Loucy (cell line): ENCODE results near the gene ACSF3.

Source experiments
- H2AFZ ChIP-seq: fragments of 200-600 bp; sonication (generic); 2 replicates; pipeline ENCODE4 v1.6.0; 2016; ENCODE audit warnings: antibody characterized with exemption, mild to moderate bottlenecking, low read length, moderate library complexity
- H3F3A ChIP-seq: fragments of 200-600 bp; 2 replicates; pipeline ENCODE4 v1.6.0; 2016; ENCODE audit warnings: antibody characterized with exemption, low read depth, mild to moderate bottlenecking
- H3K27me3 ChIP-seq: fragments of 200-600 bp; sonication (generic); 2 replicates; pipeline ENCODE4 v1.6.1; 2014; ENCODE audit warnings: low read length, mild to moderate bottlenecking; ENCODE audit not compliant: insufficient read depth, poor library complexity, severe bottlenecking
- H3K36me3 ChIP-seq: fragments of 200-600 bp; sonication (generic); 2 replicates; pipeline ENCODE4 v1.6.1; 2016; ENCODE audit warnings: low read length; ENCODE audit not compliant: insufficient read depth
- H3K4me1 ChIP-seq: fragments of 200-600 bp; sonication (generic); 2 replicates; pipeline ENCODE4 v1.5.1; 2014; ENCODE audit warnings: low read length, mild to moderate bottlenecking; ENCODE audit not compliant: insufficient read depth, poor library complexity, severe bottlenecking
- H3K4me2 ChIP-seq: fragments of 200-600 bp; sonication (generic); 2 replicates; pipeline ENCODE4 v1.6.0; 2014; ENCODE audit warnings: antibody characterized with exemption, low read length, low read depth, mild to moderate bottlenecking; ENCODE audit not compliant: poor library complexity, severe bottlenecking
- H3K4me3 ChIP-seq: fragments of 200-600 bp; sonication (generic); 2 replicates; pipeline ENCODE4 v1.5.1; 2014; ENCODE audit warnings: low read length, mild to moderate bottlenecking, mixed read lengths; ENCODE audit not compliant: poor library complexity, severe bottlenecking
- H3K79me2 ChIP-seq: fragments of 200-600 bp; sonication (generic); 2 replicates; pipeline ENCODE4 v1.6.1; 2014; ENCODE audit warnings: low read length; ENCODE audit not compliant: insufficient read depth
- H3K9ac ChIP-seq: fragments of 200-600 bp; sonication (generic); 2 replicates; pipeline ENCODE4 v1.6.0; 2014; ENCODE audit warnings: mild to moderate bottlenecking, low read depth, low read length, moderate library complexity; ENCODE audit not compliant: poor library complexity, severe bottlenecking
- H3K9me2 ChIP-seq: fragments of 200-600 bp; sonication (generic); replicated peaks from 2 replicates; pipeline ENCODE4 v1.6.1; 2016; ENCODE audit warnings: low read depth, low read length, mixed read lengths
- H3K9me3 ChIP-seq: fragments of 200-600 bp; sonication (generic); 2 replicates; pipeline ENCODE4 v1.6.1; 2014; ENCODE audit warnings: mild to moderate bottlenecking, antibody characterized with exemption, low read length, low read depth; ENCODE audit not compliant: insufficient read depth
- H4K20me1 ChIP-seq: fragments of 200-600 bp; sonication (generic); 2 replicates; pipeline ENCODE4 v1.6.0; 2014; ENCODE audit warnings: antibody characterized with exemption, low read length, mild to moderate bottlenecking; ENCODE audit not compliant: insufficient read depth, poor library complexity, severe bottlenecking
- EZH2phosphoT487 ChIP-seq: fragments of 200-600 bp; IDR thresholded peaks from 2 replicates; pipeline ENCODE4 v1.6.1; 2018; ENCODE audit warnings: antibody characterized with exemption, mild to moderate bottlenecking, moderate library complexity, borderline replicate concordance
- TF ChIP-seq, protein P1 (sequence below): fragments of 200-600 bp; sonication (generic); conservative IDR thresholded peaks from 2 replicates; pipeline ENCODE4 v1.5.1; 2014; ENCODE audit warnings: mild to moderate bottlenecking, antibody characterized with exemption, low read length

The ACSF3 gene

DNA sequence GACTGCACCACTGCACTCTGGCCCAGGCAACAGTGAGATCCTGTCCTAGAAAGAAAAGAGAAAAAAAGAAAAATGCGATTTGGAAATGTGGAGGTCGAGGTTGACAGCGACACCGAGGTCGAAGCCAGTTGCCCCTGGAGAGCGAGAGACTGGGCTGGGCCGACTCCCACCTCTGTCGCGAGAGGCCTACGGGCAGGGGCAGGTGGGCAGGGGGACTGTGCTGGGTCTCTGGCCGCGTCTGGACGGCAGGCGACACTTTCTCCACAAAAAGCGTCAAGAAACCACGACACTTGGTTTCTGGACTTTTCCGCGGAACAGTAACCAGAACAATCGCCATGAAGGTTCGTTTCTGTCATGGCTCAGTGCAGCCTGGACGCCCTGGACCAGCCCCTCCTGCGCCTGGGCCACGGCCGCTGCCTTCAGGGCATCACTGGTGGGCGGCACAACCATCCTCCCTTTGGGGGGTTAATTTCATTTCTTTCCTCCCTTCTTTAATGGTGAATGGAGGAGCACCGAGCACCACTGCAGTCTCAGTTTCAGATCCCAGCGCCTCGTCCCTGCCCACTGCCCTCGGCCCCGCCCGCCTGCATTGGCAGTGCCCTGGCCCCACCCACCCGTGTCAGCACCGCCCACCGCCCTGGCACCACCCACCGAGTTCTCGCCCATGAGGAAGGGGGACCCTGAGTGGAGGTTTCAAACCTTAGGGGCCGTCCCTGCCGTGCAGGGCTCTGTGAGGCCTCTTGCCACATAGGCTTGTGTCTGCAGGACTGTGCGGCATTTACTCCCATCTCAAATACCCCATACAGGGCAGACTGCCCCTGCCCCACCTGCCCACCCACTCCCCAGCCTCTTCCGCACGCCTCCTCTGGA lies 59.4 kb downstream of the ACSF3 start:
- Histone ChIP-seq H2AFZ (no peak overlapping the region), H3K4me2 (no peak overlapping the region), H3K9ac (no peak overlapping the region), H3F3A (peaks cover 3% of the 10 kb centered on the region; the same call in 1 of the 2 replicates), H3K27me3 (no peaks in the 10 kb centered on the region), H3K4me1 (no peaks in the 10 kb centered on the region), H3K9me2 (no peaks in the 10 kb centered on the region), H3K79me2 (no peaks in the 10 kb centered on the region), H3K9me3 (no peaks in the 10 kb centered on the region), H3K4me3 (no peak overlapping the region), H3K36me3 (no peaks in the 10 kb centered on the region), H4K20me1 (no peaks in the 10 kb centered on the region)
- no peak for TF ChIP-seq EZH2phosphoT487

DNA sequence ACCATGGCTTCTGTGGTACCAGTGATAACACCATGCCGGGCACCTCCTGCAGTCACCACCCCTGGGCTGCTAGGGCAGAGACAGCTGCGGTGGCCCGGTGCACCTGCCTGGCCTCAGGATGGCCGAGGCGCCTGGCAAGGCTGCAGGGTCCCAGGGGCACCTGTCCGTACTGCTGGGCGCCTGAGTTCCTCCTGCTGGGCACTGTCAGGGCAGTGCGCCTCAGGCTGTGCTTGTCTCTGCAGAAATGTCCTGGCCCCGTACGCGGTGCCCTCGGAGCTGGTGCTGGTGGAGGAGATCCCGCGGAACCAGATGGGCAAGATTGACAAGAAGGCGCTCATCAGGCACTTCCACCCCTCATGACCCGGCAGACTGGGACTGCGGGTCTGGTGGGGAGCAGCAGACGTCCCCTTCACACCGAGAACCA lies 60.2 kb downstream of the ACSF3 start:
- Histone ChIP-seq H3K9ac (no peak overlapping the region), H3K36me3 (no peaks in the 10 kb centered on the region), H3K9me3 (no peaks in the 10 kb centered on the region), H3F3A (peaks cover 3% of the 10 kb centered on the region; the same call in 1 of the 2 replicates), H3K79me2 (no peaks in the 10 kb centered on the region), H2AFZ (no peak overlapping the region), H3K27me3 (no peaks in the 10 kb centered on the region), H3K4me2 (no peak overlapping the region), H3K9me2 (no peaks in the 10 kb centered on the region), H4K20me1 (no peaks in the 10 kb centered on the region), H3K4me1 (no peaks in the 10 kb centered on the region), H3K4me3 (no peak overlapping the region)
- no peak for TF ChIP-seq EZH2phosphoT487
- TF ChIP-seq, protein P1, sequence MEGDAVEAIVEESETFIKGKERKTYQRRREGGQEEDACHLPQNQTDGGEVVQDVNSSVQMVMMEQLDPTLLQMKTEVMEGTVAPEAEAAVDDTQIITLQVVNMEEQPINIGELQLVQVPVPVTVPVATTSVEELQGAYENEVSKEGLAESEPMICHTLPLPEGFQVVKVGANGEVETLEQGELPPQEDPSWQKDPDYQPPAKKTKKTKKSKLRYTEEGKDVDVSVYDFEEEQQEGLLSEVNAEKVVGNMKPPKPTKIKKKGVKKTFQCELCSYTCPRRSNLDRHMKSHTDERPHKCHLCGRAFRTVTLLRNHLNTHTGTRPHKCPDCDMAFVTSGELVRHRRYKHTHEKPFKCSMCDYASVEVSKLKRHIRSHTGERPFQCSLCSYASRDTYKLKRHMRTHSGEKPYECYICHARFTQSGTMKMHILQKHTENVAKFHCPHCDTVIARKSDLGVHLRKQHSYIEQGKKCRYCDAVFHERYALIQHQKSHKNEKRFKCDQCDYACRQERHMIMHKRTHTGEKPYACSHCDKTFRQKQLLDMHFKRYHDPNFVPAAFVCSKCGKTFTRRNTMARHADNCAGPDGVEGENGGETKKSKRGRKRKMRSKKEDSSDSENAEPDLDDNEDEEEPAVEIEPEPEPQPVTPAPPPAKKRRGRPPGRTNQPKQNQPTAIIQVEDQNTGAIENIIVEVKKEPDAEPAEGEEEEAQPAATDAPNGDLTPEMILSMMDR = no peak

DNA sequence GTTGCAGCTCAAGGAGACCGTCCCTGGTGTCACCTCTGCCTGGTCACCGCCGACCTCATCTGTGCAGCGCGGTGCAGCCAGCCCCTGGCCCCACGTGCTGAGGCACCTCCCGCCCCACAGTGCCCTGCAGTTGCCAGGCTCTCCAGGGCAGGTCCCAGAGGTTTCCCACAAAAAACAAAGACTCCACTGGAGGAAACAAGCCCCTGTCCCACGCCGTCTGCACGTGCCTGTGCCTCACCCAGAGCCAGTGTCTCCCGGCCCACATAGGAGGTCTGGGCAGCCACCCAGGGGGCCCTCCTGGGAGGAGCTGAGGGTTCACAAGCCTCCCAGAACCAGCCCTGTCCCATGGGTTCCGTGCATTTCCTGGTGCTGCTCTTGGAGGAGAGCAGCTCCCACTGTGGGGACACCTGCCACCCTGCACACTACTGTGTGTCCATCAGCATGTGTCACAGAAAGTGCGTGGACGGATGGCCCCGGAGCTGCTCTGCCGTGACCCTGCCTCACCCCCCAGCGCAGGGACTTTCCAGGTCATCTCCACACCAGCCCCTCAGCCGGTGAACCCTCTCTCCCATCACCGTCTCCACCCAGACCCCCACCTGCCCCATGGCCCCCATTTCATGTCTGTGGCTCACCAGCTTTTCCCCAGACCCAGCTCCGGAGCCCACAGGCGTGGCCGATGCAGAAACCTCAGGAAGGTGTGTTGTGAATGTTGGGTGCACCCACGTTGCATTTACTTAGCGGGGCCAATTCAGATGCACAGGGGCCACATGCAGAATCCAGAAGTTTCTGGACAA lies 60.9 kb downstream of the ACSF3 start:
- H3K27me3 ChIP-seq = no peaks in the 10 kb centered on the region
- H3K4me2 ChIP-seq = no peak overlapping the region
- no peaks in the 10 kb centered on the region for H4K20me1 ChIP-seq
- H3K9me3 ChIP-seq = no peaks in the 10 kb centered on the region
- H3K9ac ChIP-seq = no peak overlapping the region
- H3K9me2 ChIP-seq = no peaks in the 10 kb centered on the region
- no peak overlapping the region for H3K4me3 ChIP-seq
- no peak overlapping the region for H2AFZ ChIP-seq
- H3K36me3 ChIP-seq = no peaks in the 10 kb centered on the region
- no peak for TF ChIP-seq EZH2phosphoT487
- TF ChIP-seq, protein P1 = no peak
- H3K79me2 ChIP-seq = no peaks in the 10 kb centered on the region
- H3K4me1 ChIP-seq = no peaks in the 10 kb centered on the region
- H3F3A ChIP-seq = peaks cover 3% of the 10 kb centered on the region; the same call in 1 of the 2 replicates
